HEK293 (cell line): ENCODE results near the gene OR9A2.

Source experiments
- CTCF ChIA-PET: fragments of 350-600 bp; formaldehyde crosslinking; extraction: SDS; loops from one replicate; lab custom pipeline; 2021; ENCODE audit warnings: antibody characterized with exemption; lab: Yijun Ruan, JAX
- POLR2A ChIA-PET: fragments of 300-600 bp; formaldehyde crosslinking; extraction: SDS; loops from one replicate; lab custom pipeline; 2020; ENCODE audit warnings: antibody characterized with exemption, inconsistent platforms; lab: Yijun Ruan, JAX
- H3K27ac ChIP-seq: fragments of 200-500 bp; sonication (Bioruptor generic); 2 replicates; pipeline ENCODE4 v1.5.1; 2014; ENCODE audit warnings: low read depth, low read length, control low read depth, inconsistent platforms; ENCODE audit errors: extremely low read depth
- H3K36me3 ChIP-seq, 2 experiments: fragments of 200-500 bp in 1 of 2; sonication (Bioruptor generic) in 1 of 2; 1 replicate in 1 of 2; 2 replicates in 1 of 2; pipeline ENCODE4 v1.5.1; 2014 to 2017; ENCODE audit warnings: inconsistent platforms in 2 of 2, low read length in 2 of 2; ENCODE audit not compliant: control insufficient read depth in 2 of 2, insufficient read depth in 1 of 2
- H3K4me1 ChIP-seq: fragments of 200-500 bp; sonication (Bioruptor generic); 2 replicates; pipeline ENCODE4 v1.5.1; 2014; ENCODE audit warnings: mild to moderate bottlenecking, low read length, inconsistent platforms; ENCODE audit not compliant: control insufficient read depth, insufficient read depth
- H3K4me3 ChIP-seq: 2 replicates; pipeline ENCODE4 v1.5.1; 2011; ENCODE audit warnings: low read depth, mild to moderate bottlenecking, control low read depth, low read length, moderate library complexity
- H3K9me3 ChIP-seq: fragments of 200-500 bp; sonication (Bioruptor generic); 2 replicates; pipeline ENCODE4 v1.5.1; 2014; ENCODE audit warnings: low read depth, low read length, inconsistent platforms; ENCODE audit not compliant: control insufficient read depth, insufficient read depth
- KLF16 ChIP-seq: fragments of 450-650 bp; formaldehyde crosslinking; IDR thresholded peaks from 2 replicates; pipeline ENCODE4 v1.5.1; 2017; ENCODE audit warnings: missing biosample characterization, missing genetic modification characterization
- SCRT1 ChIP-seq: fragments of 450-650 bp; formaldehyde crosslinking; IDR thresholded peaks from 2 replicates; pipeline ENCODE4 v1.5.1; 2016; ENCODE audit warnings: missing biosample characterization, missing genetic modification characterization, borderline replicate concordance
- TCF7L2 ChIP-seq: IDR thresholded peaks from 2 replicates; pipeline ENCODE4 v1.6.1; 2011; ENCODE audit warnings: low read depth, mild to moderate bottlenecking, inconsistent platforms, low read length, moderate library complexity, borderline replicate concordance
- YY2 ChIP-seq: fragments of 450-650 bp; formaldehyde crosslinking; IDR thresholded peaks from 2 replicates; pipeline ENCODE4 v1.5.1; 2016; ENCODE audit warnings: missing biosample characterization, missing genetic modification characterization
- ZBTB20 ChIP-seq: fragments of 450-650 bp; formaldehyde crosslinking; IDR thresholded peaks from 2 replicates; pipeline ENCODE4 v1.5.1; 2016; ENCODE audit warnings: missing biosample characterization, missing genetic modification characterization
- ZNF155 ChIP-seq: fragments of 450-650 bp; formaldehyde crosslinking; IDR thresholded peaks from 2 replicates; pipeline ENCODE4 v1.5.1; 2016; ENCODE audit warnings: missing biosample characterization, missing genetic modification characterization
- ZNF175 ChIP-seq: fragments of 450-650 bp; formaldehyde crosslinking; IDR thresholded peaks from 2 replicates; pipeline ENCODE4 v1.5.1; 2016; ENCODE audit warnings: missing biosample characterization, missing genetic modification characterization
- ZNF19 ChIP-seq: fragments of 450-650 bp; formaldehyde crosslinking; IDR thresholded peaks from 2 replicates; pipeline ENCODE4; 2016; ENCODE audit warnings: missing biosample characterization, missing genetic modification characterization, low read depth
- ZNF404 ChIP-seq: fragments of 450-650 bp; formaldehyde crosslinking; IDR thresholded peaks from 2 replicates; pipeline ENCODE4 v1.5.1; 2017; ENCODE audit warnings: missing biosample characterization, missing genetic modification characterization
- ZNF48 ChIP-seq: fragments of 450-650 bp; formaldehyde crosslinking; IDR thresholded peaks from 2 replicates; pipeline ENCODE4 v1.5.1; 2016; ENCODE audit warnings: missing biosample characterization, missing genetic modification characterization
- ZNF626 ChIP-seq: fragments of 450-650 bp; sonication (Bioruptor Pico); formaldehyde crosslinking; IDR thresholded peaks from 2 replicates; pipeline ENCODE4 v1.5.1; 2018; ENCODE audit warnings: missing biosample characterization, missing genetic modification characterization, inconsistent platforms
- ZNF707 ChIP-seq: fragments of 450-650 bp; formaldehyde crosslinking; IDR thresholded peaks from 2 replicates; pipeline ENCODE4 v1.5.1; 2016; ENCODE audit warnings: missing biosample characterization, missing genetic modification characterization
- ZNF777 ChIP-seq: fragments of 450-650 bp; formaldehyde crosslinking; IDR thresholded peaks from 2 replicates; pipeline ENCODE4 v1.5.1; 2017; ENCODE audit warnings: missing biosample characterization, missing genetic modification characterization, borderline replicate concordance
- ZNF791 ChIP-seq: fragments of 450-650 bp; formaldehyde crosslinking; IDR thresholded peaks from 2 replicates; pipeline ENCODE4 v1.5.1; 2016; ENCODE audit warnings: missing biosample characterization, missing genetic modification characterization
- ZSCAN16 ChIP-seq: fragments of 450-650 bp; formaldehyde crosslinking; IDR thresholded peaks from 2 replicates; pipeline ENCODE4 v1.5.1; 2016; ENCODE audit warnings: missing biosample characterization, missing genetic modification characterization
- ZSCAN23 ChIP-seq: fragments of 450-650 bp; formaldehyde crosslinking; IDR thresholded peaks from 2 replicates; pipeline ENCODE4 v1.5.1; 2016; ENCODE audit warnings: missing biosample characterization, missing genetic modification characterization
- TF ChIP-seq, protein P1 (sequence below): fragments of 450-650 bp; formaldehyde crosslinking; conservative IDR thresholded peaks from 2 replicates; pipeline ENCODE4 v1.5.1; 2016; ENCODE audit warnings: low read depth, missing biosample characterization, missing genetic modification characterization
- TF ChIP-seq, protein P2 (sequence below): fragments of 450-650 bp; formaldehyde crosslinking; IDR thresholded peaks from 2 replicates; pipeline ENCODE4 v1.5.1; 2017; ENCODE audit warnings: missing biosample characterization, mild to moderate bottlenecking, missing genetic modification characterization, moderate library complexity

The OR9A2 gene

GRCh38 chr7:142999793-143000192 is 27.1 kb downstream of the OR9A2 start (continued):
- TF ChIP-seq, protein P1, sequence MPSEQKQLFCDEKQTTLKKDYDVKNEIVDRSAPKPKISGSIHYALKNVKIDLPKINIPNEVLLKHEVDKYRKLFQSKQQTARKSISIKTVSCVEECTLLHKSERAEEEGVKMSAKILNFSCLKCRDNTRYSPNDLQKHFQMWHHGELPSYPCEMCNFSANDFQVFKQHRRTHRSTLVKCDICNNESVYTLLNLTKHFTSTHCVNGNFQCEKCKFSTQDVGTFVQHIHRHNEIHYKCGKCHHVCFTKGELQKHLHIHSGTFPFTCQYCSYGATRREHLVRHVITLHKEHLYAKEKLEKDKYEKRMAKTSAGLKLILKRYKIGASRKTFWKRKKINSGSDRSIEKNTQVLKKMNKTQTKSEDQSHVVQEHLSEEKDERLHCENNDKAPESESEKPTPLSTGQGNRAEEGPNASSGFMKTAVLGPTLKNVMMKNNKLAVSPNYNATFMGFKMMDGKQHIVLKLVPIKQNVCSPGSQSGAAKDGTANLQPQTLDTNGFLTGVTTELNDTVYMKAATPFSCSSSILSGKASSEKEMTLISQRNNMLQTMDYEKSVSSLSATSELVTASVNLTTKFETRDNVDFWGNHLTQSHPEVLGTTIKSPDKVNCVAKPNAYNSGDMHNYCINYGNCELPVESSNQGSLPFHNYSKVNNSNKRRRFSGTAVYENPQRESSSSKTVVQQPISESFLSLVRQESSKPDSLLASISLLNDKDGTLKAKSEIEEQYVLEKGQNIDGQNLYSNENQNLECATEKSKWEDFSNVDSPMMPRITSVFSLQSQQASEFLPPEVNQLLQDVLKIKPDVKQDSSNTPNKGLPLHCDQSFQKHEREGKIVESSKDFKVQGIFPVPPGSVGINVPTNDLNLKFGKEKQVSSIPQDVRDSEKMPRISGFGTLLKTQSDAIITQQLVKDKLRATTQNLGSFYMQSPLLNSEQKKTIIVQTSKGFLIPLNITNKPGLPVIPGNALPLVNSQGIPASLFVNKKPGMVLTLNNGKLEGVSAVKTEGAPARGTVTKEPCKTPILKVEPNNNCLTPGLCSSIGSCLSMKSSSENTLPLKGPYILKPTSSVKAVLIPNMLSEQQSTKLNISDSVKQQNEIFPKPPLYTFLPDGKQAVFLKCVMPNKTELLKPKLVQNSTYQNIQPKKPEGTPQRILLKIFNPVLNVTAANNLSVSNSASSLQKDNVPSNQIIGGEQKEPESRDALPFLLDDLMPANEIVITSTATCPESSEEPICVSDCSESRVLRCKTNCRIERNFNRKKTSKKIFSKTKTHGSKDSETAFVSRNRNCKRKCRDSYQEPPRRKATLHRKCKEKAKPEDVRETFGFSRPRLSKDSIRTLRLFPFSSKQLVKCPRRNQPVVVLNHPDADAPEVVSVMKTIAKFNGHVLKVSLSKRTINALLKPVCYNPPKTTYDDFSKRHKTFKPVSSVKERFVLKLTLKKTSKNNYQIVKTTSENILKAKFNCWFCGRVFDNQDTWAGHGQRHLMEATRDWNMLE, result no peak
- TF ChIP-seq ZNF707 (tag by site-specific recombination), result no peak

DNA sequence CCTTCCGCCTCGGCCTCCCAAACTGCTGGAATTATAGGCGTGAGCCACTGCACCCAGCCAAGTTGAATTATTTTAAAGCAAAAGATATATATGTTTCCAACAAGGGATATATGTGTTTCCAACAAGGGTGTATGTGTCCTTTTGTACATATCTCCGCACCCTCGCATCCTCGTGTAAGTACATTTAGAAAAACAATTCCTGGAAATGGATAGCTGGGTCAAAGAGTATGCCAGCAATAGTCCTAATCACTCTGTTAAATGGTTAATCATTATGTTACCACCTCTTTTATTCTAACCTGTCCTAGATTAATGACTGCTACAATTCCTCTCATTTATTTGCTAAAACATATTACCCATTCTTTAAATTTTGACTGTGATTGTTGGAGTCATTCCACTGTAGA is 28.0 kb downstream of the OR9A2 start:
- TF ChIP-seq KLF16 (tag by site-specific recombination) (no peak), ZNF404 (no peak), SCRT1 (tag by site-specific recombination) (no peak), ZNF155 (tag by site-specific recombination) (no peak), ZNF626 (no peak), ZNF777 (tag by site-specific recombination) (no peak), ZNF175 (tag by site-specific recombination) (no peak), ZSCAN16 (no peak), ZBTB20 (no peak), ZNF19 (tag by site-specific recombination) (no peak), ZNF791 (tag by site-specific recombination) (no peak), ZNF48 (tag by site-specific recombination) (no peak), ZSCAN23 (tag by site-specific recombination) (no peak), YY2 (tag by site-specific recombination) (no peak), TCF7L2 (no peak)
- TF ChIP-seq, protein P2, sequence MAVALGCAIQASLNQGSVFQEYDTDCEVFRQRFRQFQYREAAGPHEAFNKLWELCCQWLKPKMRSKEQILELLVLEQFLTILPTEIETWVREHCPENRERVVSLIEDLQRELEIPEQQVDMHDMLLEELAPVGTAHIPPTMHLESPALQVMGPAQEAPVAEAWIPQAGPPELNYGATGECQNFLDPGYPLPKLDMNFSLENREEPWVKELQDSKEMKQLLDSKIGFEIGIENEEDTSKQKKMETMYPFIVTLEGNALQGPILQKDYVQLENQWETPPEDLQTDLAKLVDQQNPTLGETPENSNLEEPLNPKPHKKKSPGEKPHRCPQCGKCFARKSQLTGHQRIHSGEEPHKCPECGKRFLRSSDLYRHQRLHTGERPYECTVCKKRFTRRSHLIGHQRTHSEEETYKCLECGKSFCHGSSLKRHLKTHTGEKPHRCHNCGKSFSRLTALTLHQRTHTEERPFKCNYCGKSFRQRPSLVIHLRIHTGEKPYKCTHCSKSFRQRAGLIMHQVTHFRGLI (tag by site-specific recombination), result no peak
- TF ChIP-seq, protein P1, result no peak
- TF ChIP-seq, all 188 proteins: peak for 0
- Histone ChIP-seq H3K36me3 (no peaks in the 10 kb centered on the region), H3K27ac (no peak overlapping the region), H3K9me3 (no peaks in the 10 kb centered on the region), H3K4me1 (no peaks in the 10 kb centered on the region), H3K4me3 (no peak overlapping the region)
- ChIA-PET POLR2A (no interaction called here), CTCF (interaction anchor here (1.0 to 8.9 kb wide), 5 partner anchors 118 to 216 kb away, joined by 3 to 75 read pairs (median 4); partner anchors contain the start of gene EPHB6)
